SK-N-SH (cell line): ENCODE measurements around the gene NPHS2. TPM values are rescaled to one million over a fixed set of nuclear protein-coding genes. Genes with fewer than 3 reads are reported as not detected.

Source experiments
- CTCF ChIA-PET: fragments of 300-600, 350-600 bp; formaldehyde crosslinking; extraction: SDS; loops from one replicate; lab custom pipeline; 2021; lab: Yijun Ruan, JAX
- POLR2A ChIA-PET: fragments of 350-600 bp; sonication (Branson Sonifier 250); formaldehyde crosslinking; extraction: SDS; loops from one replicate; lab custom pipeline; 2020; ENCODE audit warnings: antibody characterized with exemption, inconsistent platforms; lab: Yijun Ruan, JAX
- DNase-seq: peaks from one replicate; pipeline ENCODE4 v3.0.0; 2012
- H2AFZ ChIP-seq: fragments of 200-600 bp; sonication (generic); 2 replicates; pipeline ENCODE4 v1.8.1; 2016; ENCODE audit warnings: antibody characterized with exemption, mild to moderate bottlenecking, low read depth
- H3F3A ChIP-seq: fragments of 200-600 bp; sonication (generic); replicated peaks from 2 replicates; pipeline ENCODE3; 2016; ENCODE audit warnings: antibody characterized with exemption, mild to moderate bottlenecking; ENCODE audit not compliant: insufficient read depth
- H3K27ac ChIP-seq, 2 experiments: fragments of 200-500 bp in 1 of 2; fragments of 200-600 bp in 1 of 2; sonication (Bioruptor generic) in 1 of 2; sonication (generic), shearing (Covaris generic) in 1 of 2; 2 replicates each; pipeline versions ENCODE4 v1.5.1 to v1.6.1; 2014 to 2016; ENCODE audit warnings: low read depth in 2 of 2, inconsistent platforms in 1 of 2, low read length in 1 of 2, mild to moderate bottlenecking in 1 of 2, mixed read lengths in 1 of 2
- H3K27me3 ChIP-seq: fragments of 200-600 bp; sonication (generic), shearing (Covaris generic); 2 replicates; pipeline ENCODE4 v1.6.1; 2016; ENCODE audit warnings: mixed run types; ENCODE audit not compliant: insufficient read depth
- H3K36me3 ChIP-seq, 2 experiments: fragments of 200-500 bp in 1 of 2; fragments of 200-600 bp in 1 of 2; sonication (Bioruptor generic) in 1 of 2; sonication (generic) in 1 of 2; replicated peaks in 1 of 2; 2 replicates each; pipeline versions ENCODE3 to v1.5.1; 2014 to 2016; ENCODE audit warnings: low read length in 1 of 2, mild to moderate bottlenecking in 1 of 2; ENCODE audit not compliant: insufficient read depth in 2 of 2, control insufficient read depth in 1 of 2
- H3K4me1 ChIP-seq, 2 experiments: fragments of 200-500 bp in 1 of 2; fragments of 200-600 bp in 1 of 2; sonication (Bioruptor generic) in 1 of 2; sonication (generic), shearing (Covaris generic) in 1 of 2; 2 replicates each; pipeline versions ENCODE4 v1.5.1 to v1.6.1; 2014 to 2016; ENCODE audit warnings: low read depth in 1 of 2, low read length in 1 of 2, mixed run types in 1 of 2; ENCODE audit not compliant: insufficient read depth in 2 of 2, control insufficient read depth in 1 of 2
- H3K4me2 ChIP-seq: fragments of 200-600 bp; sonication (generic), shearing (Covaris generic); 2 replicates; pipeline ENCODE4 v1.6.1; 2017; ENCODE audit warnings: mixed run types
- H3K4me3 ChIP-seq, 2 experiments: fragments of 200-500 bp in 1 of 2; fragments of 200-600 bp in 1 of 2; sonication (Bioruptor generic) in 1 of 2; sonication (generic), shearing (Covaris generic) in 1 of 2; 2 replicates each; pipeline versions ENCODE4 v1.5.1 to v1.8.1; 2014 to 2016; ENCODE audit warnings: low read depth in 2 of 2, inconsistent platforms in 1 of 2, low read length in 1 of 2, mild to moderate bottlenecking in 1 of 2, mixed read lengths in 1 of 2, moderate library complexity in 1 of 2
- H3K79me2 ChIP-seq: fragments of 200-600 bp; sonication (generic); 2 replicates; pipeline ENCODE4 v1.8.1; 2017; ENCODE audit warnings: mild to moderate bottlenecking; ENCODE audit not compliant: insufficient read depth
- H3K9ac ChIP-seq: fragments of 200-600 bp; sonication (generic); 2 replicates; pipeline ENCODE4 v1.6.1; 2017; ENCODE audit warnings: mixed run types
- H3K9me2 ChIP-seq: fragments of 200-600 bp; sonication (generic); 2 replicates; pipeline ENCODE4 v1.6.1; 2017; ENCODE audit warnings: mixed run types
- H3K9me3 ChIP-seq: fragments of 200-600 bp; sonication (generic); 2 replicates; pipeline ENCODE4 v1.6.1; 2017; ENCODE audit warnings: mixed run types, mild to moderate bottlenecking, moderate library complexity
- H4K20me1 ChIP-seq: fragments of 200-600 bp; sonication (generic); 2 replicates; pipeline ENCODE4 v1.6.1; 2017; ENCODE audit warnings: mild to moderate bottlenecking, mixed run types; ENCODE audit not compliant: insufficient read depth
- CHD2 ChIP-seq: fragments of 150-350 bp; IDR thresholded peaks from 2 replicates; pipeline ENCODE4 v1.6.1; 2018; ENCODE audit warnings: low read length; ENCODE audit not compliant: partially characterized antibody
- ELF1 ChIP-seq: IDR thresholded peaks from 2 replicates; pipeline ENCODE4 v1.4.0; 2012
- EZH2phosphoT487 ChIP-seq: fragments of 200-600 bp; sonication (generic); IDR thresholded peaks from 2 replicates; pipeline ENCODE4 v1.6.1; 2017; ENCODE audit warnings: low read depth, mixed run types, mild to moderate bottlenecking, antibody characterized with exemption, moderate library complexity, borderline replicate concordance
- FOSL2 ChIP-seq: IDR thresholded peaks from 2 replicates; pipeline ENCODE4 v1.4.0; 2012; ENCODE audit warnings: low read depth, mild to moderate bottlenecking, moderate library complexity, borderline replicate concordance
- FOXJ3 ChIP-seq: sonication (generic); formaldehyde crosslinking; IDR thresholded peaks from 2 replicates; pipeline ENCODE4 v1.5.1; 2020; ENCODE audit warnings: mild to moderate bottlenecking, missing genetic modification reagents
- GATA2 ChIP-seq: sonication (generic); formaldehyde crosslinking; IDR thresholded peaks from 2 replicates; pipeline ENCODE4 v1.5.0; 2020; ENCODE audit warnings: mild to moderate bottlenecking, missing genetic modification reagents
- IRF3 ChIP-seq: fragments of 150-350 bp; IDR thresholded peaks from 2 replicates; pipeline ENCODE4 v1.6.1; 2016; ENCODE audit warnings: mild to moderate bottlenecking, low read depth, low read length
- MAX ChIP-seq: IDR thresholded peaks from 2 replicates; pipeline ENCODE4 v1.4.0; 2012; ENCODE audit warnings: low read depth
- NFIC ChIP-seq: IDR thresholded peaks from 2 replicates; pipeline ENCODE4 v1.4.0; 2012; ENCODE audit warnings: borderline replicate concordance
- RAD21 ChIP-seq: IDR thresholded peaks from 2 replicates; pipeline ENCODE4 v1.6.1; 2012; ENCODE audit warnings: mild to moderate bottlenecking, low read length
- RCOR1 ChIP-seq: fragments of 150-350 bp; IDR thresholded peaks from 2 replicates; pipeline ENCODE4 v1.6.1; 2017; ENCODE audit warnings: antibody characterized with exemption, low read length
- RFX5 ChIP-seq: IDR thresholded peaks from 2 replicates; pipeline ENCODE4 v1.6.1; 2012; ENCODE audit warnings: mild to moderate bottlenecking, improper control_type of control experiment, low read length
- SIN3A ChIP-seq: IDR thresholded peaks from 2 replicates; pipeline ENCODE4 v1.6.1; 2012; ENCODE audit warnings: low read depth, mild to moderate bottlenecking, low read length, moderate library complexity, borderline replicate concordance
- SMC3 ChIP-seq: IDR thresholded peaks from 2 replicates; pipeline ENCODE4 v1.6.1; 2012; ENCODE audit warnings: low read depth, low read length, improper control_type of control experiment
- TCF12 ChIP-seq: IDR thresholded peaks from 2 replicates; pipeline ENCODE4 v1.4.0; 2012
- TEAD4 ChIP-seq: IDR thresholded peaks from 2 replicates; pipeline ENCODE4 v1.4.0; 2012; ENCODE audit warnings: mild to moderate bottlenecking, borderline replicate concordance; ENCODE audit not compliant: insufficient read depth
- YY1 ChIP-seq: IDR thresholded peaks from 2 replicates; pipeline ENCODE4 v1.4.0; 2012; ENCODE audit warnings: low read depth, mild to moderate bottlenecking
- WGBS: methylation state at CpG from one replicate; pipeline ENCODE4 v1.1.6; 2017; ENCODE audit warnings: low lambda C conversion rate; 5-methylcytosine and 5-hydroxymethylcytosine counted together
- polyA plus RNA-seq, 3 experiments: library from polyadenylated mRNA; depleted of rRNA; stranded (reverse); fragments of >200 nt; gene quantifications; 2 replicates each; pipeline ENCODE4 v1.2.3, GENCODE V29; 2012
- TF ChIP-seq, protein P1 (sequence below): IDR thresholded peaks from 2 replicates; pipeline ENCODE4 v1.4.0; 2012; ENCODE audit warnings: low read depth, borderline replicate concordance
- TF ChIP-seq, protein P2 (sequence below): fragments of 150-350 bp; IDR thresholded peaks from 2 replicates; pipeline ENCODE4 v1.6.1; 2017; ENCODE audit warnings: antibody characterized with exemption, low read length, low read depth, borderline replicate concordance

Gene NPHS2
- polyA plus RNA-seq, 1 of the 3 experiments (the other 2 are of a cell fraction), result not detected

- no peak overlapping the region for H3K27ac ChIP-seq
- DNase-seq, result no peak
- no peaks in the 10 kb centered on the region for H3K9me2 ChIP-seq
- POLR2A ChIA-PET, result no interaction called here
- H2AFZ ChIP-seq, result no peak overlapping the region
- H3K27me3 ChIP-seq, result no peaks in the 10 kb centered on the region; the same call in 1 of the 2 replicates
- H3K36me3 ChIP-seq, result no peaks in the 10 kb centered on the region
- no peaks in the 10 kb centered on the region for H3F3A ChIP-seq
- WGBS, result 26% methylated on average over 2 of the region's 3 CpGs
- no peaks in the 10 kb centered on the region for H3K4me1 ChIP-seq
- no peak for TF ChIP-seq EZH2phosphoT487
- TF ChIP-seq CHD2, result no peak
- TF ChIP-seq, protein P1, sequence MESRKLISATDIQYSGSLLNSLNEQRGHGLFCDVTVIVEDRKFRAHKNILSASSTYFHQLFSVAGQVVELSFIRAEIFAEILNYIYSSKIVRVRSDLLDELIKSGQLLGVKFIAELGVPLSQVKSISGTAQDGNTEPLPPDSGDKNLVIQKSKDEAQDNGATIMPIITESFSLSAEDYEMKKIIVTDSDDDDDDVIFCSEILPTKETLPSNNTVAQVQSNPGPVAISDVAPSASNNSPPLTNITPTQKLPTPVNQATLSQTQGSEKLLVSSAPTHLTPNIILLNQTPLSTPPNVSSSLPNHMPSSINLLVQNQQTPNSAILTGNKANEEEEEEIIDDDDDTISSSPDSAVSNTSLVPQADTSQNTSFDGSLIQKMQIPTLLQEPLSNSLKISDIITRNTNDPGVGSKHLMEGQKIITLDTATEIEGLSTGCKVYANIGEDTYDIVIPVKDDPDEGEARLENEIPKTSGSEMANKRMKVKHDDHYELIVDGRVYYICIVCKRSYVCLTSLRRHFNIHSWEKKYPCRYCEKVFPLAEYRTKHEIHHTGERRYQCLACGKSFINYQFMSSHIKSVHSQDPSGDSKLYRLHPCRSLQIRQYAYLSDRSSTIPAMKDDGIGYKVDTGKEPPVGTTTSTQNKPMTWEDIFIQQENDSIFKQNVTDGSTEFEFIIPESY, result no peak
- TF ChIP-seq SMC3, result no peak
- TF ChIP-seq MAX, result no peak
- TF ChIP-seq FOXJ3 (CRISPR knock-in tag), result no peak
- TF ChIP-seq, protein P2, sequence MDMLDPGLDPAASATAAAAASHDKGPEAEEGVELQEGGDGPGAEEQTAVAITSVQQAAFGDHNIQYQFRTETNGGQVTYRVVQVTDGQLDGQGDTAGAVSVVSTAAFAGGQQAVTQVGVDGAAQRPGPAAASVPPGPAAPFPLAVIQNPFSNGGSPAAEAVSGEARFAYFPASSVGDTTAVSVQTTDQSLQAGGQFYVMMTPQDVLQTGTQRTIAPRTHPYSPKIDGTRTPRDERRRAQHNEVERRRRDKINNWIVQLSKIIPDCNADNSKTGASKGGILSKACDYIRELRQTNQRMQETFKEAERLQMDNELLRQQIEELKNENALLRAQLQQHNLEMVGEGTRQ, result no peak
- TF ChIP-seq RFX5, result no peak
- TF ChIP-seq RCOR1, result no peak
- TF ChIP-seq FOSL2, result no peak
- TF ChIP-seq GATA2, result no peak
- no peak for TF ChIP-seq IRF3
- TF ChIP-seq RAD21, result no peak
- TF ChIP-seq TEAD4, result no peak
- no peak for TF ChIP-seq SIN3A
- TF ChIP-seq NFIC, result no peak
- no peak for TF ChIP-seq ELF1
- TF ChIP-seq TCF12, result no peak
- TF ChIP-seq YY1, result no peak
- H4K20me1 ChIP-seq, result no peaks in the 10 kb centered on the region
- H3K4me3 ChIP-seq, result no peak overlapping the region
- H3K9me3 ChIP-seq, result no peaks in the 10 kb centered on the region
- no peak overlapping the region for H3K9ac ChIP-seq
- CTCF ChIA-PET, result interaction anchor here (0.9 kb wide), 1 partner anchor 36 kb away, joined by 3 read pairs; no protein-coding TSS in a partner anchor
- no peak overlapping the region for H3K4me2 ChIP-seq
- H3K79me2 ChIP-seq, result no peaks in the 10 kb centered on the region
These were observed 26.9 kb downstream of the NPHS2 start for GRCh38 chr1:179548666-179549367.
